CD4-positive, alpha-beta memory T cell (primary cell): ENCODE data around the gene RPS18. TPM values are rescaled to one million over a fixed set of nuclear protein-coding genes. Genes with fewer than 3 reads are reported as not detected.
"Not testable (repeated sequence)": the region's sequence is repeated elsewhere in the genome, so short reads cannot be mapped to it uniquely, and the experiment has no call there.

Source experiments
- CTCF ChIA-PET: fragments of 350-600 bp; sonication (Branson Sonifier 250); formaldehyde crosslinking; loops from one replicate; lab custom pipeline; 2021; ENCODE audit warnings: inconsistent platforms; ENCODE audit not compliant: partially characterized antibody; lab: Charles Lee
- POLR2A ChIA-PET: fragments of 350-600 bp; sonication (Branson Sonifier 250); formaldehyde crosslinking; loops from one replicate; lab custom pipeline; 2021; ENCODE audit not compliant: partially characterized antibody; lab: Charles Lee
- DNase-seq, 5 donors: peaks; one replicate each; pipeline versions ENCODE4 v3.0.0 to v3.0.0-alpha.2; 2020 to 2022; ENCODE audit warnings: mixed read lengths in 1 of 5
- H3K27ac ChIP-seq: one replicate; pipeline ENCODE4 v1.7.0; 2013; ENCODE audit warnings: low read depth, low read length
- H3K27me3 ChIP-seq: 2 replicates; pipeline ENCODE4 v1.7.0; 2013; ENCODE audit warnings: mild to moderate bottlenecking, low read length, moderate library complexity; ENCODE audit not compliant: insufficient read depth
- H3K36me3 ChIP-seq: 2 replicates; pipeline ENCODE4 v1.7.0; 2013; ENCODE audit warnings: mild to moderate bottlenecking, low read length, moderate library complexity; ENCODE audit not compliant: insufficient read depth
- H3K4me1 ChIP-seq: 2 replicates; pipeline ENCODE4 v1.7.0; 2013; ENCODE audit warnings: mild to moderate bottlenecking, low read length, moderate library complexity; ENCODE audit not compliant: insufficient read depth
- H3K4me3 ChIP-seq, 2 donors: one replicate each; pipeline ENCODE4 v1.7.0; 2013; ENCODE audit warnings: low read length in 2 of 2, mild to moderate bottlenecking in 1 of 2
- H3K9me3 ChIP-seq, 2 donors: one replicate each; pipeline ENCODE4 v1.7.0; 2013; ENCODE audit warnings: low read length in 2 of 2, control low read depth in 1 of 2; ENCODE audit not compliant: control insufficient read depth in 1 of 2
- H3K27ac Mint-ChIP-seq, 7 donors: one replicate each; pipeline ENCODE4 v1.8.0; 2020 to 2021; ENCODE audit warnings: mixed read lengths in 7 of 7, mild to moderate bottlenecking in 6 of 7, inconsistent platforms in 3 of 7, moderate library complexity in 3 of 7
- H3K27me3 Mint-ChIP-seq, 2 donors: one replicate each; pipeline ENCODE4 v1.8.0; 2020 to 2021; ENCODE audit warnings: mixed read lengths in 2 of 2
- H3K36me3 Mint-ChIP-seq, 2 donors: one replicate each; pipeline ENCODE4 v1.8.0; 2020 to 2021; ENCODE audit warnings: mixed read lengths in 2 of 2, inconsistent platforms in 1 of 2, mild to moderate bottlenecking in 1 of 2
- H3K4me1 Mint-ChIP-seq, 4 donors: one replicate each; pipeline ENCODE4 v1.8.0; 2020 to 2021; ENCODE audit warnings: mixed read lengths in 4 of 4, mild to moderate bottlenecking in 1 of 4
- H3K4me3 Mint-ChIP-seq, 8 donors: one replicate each; pipeline ENCODE4 v1.8.0; 2020 to 2021; ENCODE audit warnings: mixed read lengths in 8 of 8, mild to moderate bottlenecking in 7 of 8, moderate library complexity in 6 of 8, inconsistent platforms in 3 of 8
- H3K9me3 Mint-ChIP-seq, 8 donors: one replicate each; pipeline ENCODE4 v1.8.0; 2020 to 2021; ENCODE audit warnings: mixed read lengths in 8 of 8, mild to moderate bottlenecking in 5 of 8, inconsistent platforms in 3 of 8, moderate library complexity in 1 of 8
- intact Hi-C: fragments of 100-400 bp; cut with micrococcal nuclease; formaldehyde crosslinking; loops from one replicate; pipeline ENCODE4 v1.15.1; 2023
- polyA plus RNA-seq, 2 donors: library from polyadenylated mRNA; unstranded; fragments of 300-500 nt; fragmentation: Illumina TruSeq; gene quantifications; one replicate each; pipeline ENCODE4 v1.2.3, GENCODE V29; 2021
- total RNA-seq, 2 experiments: library from RNA; stranded (reverse); gene quantifications; one replicate each; pipeline ENCODE4 v1.2.3, GENCODE V29; 2021

Gene RPS18
- total and polyA plus RNA-seq, 4 experiments from 2014 or later, result 3,264 to 8,968 (median 6,136) TPM

- H3K4me1 Mint-ChIP-seq, result peaks cover 43 to 92% (median 75%) of the 10 kb centered on the region in 4 donors
- Histone ChIP-seq H3K4me3 (peak overlapping the region in 1 of 2 donors; percentile 35), H3K36me3 (peaks cover 36% of the 10 kb centered on the region), H3K27ac (peak overlapping the region; percentile 82), H3K4me1 (peaks cover 81% of the 10 kb centered on the region), H3K27me3 (no peaks in the 10 kb centered on the region), H3K9me3 (no peaks in the 10 kb centered on the region)
- peak overlapping the region; percentile 62 to 100 (median 98) for H3K4me3 Mint-ChIP-seq
- H3K27ac Mint-ChIP-seq, result peak overlapping the region; percentile 63 to 100 (median 97)
- DNase-seq, result no peak
- ChIA-PET CTCF (no interaction called here), POLR2A (interaction anchor here (1.2 to 8.5 kb wide), 5 partner anchors 9 to 74 kb away, joined by 3 to 220 read pairs (median 3); partner anchors contain the start of genes PFDN6, RXRB and WDR46)
- H3K27me3 Mint-ChIP-seq, result no peaks in the 10 kb centered on the region
- peaks cover 26 to 73% of the 10 kb centered on the region in 2 donors for H3K36me3 Mint-ChIP-seq
- intact Hi-C loops, result loop anchor here (5.0 to 10.0 kb wide), 3 partner anchors 143 to 1299 kb away; partner anchors contain the start of genes CUTA and DXO
- H3K9me3 Mint-ChIP-seq, result peaks cover 0 to 5% (median 0%) of the 10 kb centered on the region in 8 donors
Measured at GRCh38 chr6:33273924-33274902, 2.3 kb downstream of the RPS18 start.

DNA sequence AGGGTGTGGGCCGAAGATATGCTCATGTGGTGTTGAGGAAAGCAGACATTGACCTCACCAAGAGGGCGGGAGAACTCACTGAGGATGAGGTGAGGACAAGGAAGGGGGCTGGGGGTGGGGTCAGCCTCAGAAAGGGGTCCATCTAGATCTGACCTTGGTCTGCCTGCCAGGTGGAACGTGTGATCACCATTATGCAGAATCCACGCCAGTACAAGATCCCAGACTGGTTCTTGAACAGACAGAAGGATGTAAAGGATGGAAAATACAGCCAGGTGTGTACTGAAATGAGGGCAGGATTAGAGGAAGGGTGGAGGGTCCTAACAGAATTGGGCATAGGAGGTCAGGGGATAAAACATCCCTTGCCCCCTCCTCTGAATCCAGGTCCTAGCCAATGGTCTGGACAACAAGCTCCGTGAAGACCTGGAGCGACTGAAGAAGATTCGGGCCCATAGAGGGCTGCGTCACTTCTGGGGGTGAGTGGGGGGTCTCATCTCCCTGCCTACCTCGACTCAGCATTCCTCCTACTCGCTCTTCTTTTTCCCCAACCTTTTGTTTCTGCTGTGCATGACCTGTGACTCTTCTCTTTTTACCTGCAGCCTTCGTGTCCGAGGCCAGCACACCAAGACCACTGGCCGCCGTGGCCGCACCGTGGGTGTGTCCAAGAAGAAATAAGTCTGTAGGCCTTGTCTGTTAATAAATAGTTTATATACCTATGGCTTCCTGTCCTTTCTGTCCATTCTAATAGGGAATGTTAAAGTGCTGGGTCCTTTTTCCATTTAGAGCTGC is 4.1 kb downstream of the RPS18 start:
- intact Hi-C loops, result loop anchor here (10.0 kb wide), 2 partner anchors 299 to 1301 kb away; partner anchors contain the start of gene DXO
- POLR2A ChIA-PET, result interaction anchor here (0.9 to 8.8 kb wide), 20 partner anchors 9 to 1611 kb away, joined by 3 to 220 read pairs (median 14); partner anchors contain the start of genes CUTA, GPANK1, PFDN6 and RGL2
- H3K27ac Mint-ChIP-seq, result peak overlapping the region; percentile 63 to 97 (median 94)
- H3K9me3 Mint-ChIP-seq, H3K27me3 ChIP-seq, H3K9me3 ChIP-seq, H3K27me3 Mint-ChIP-seq, DNase-seq: not testable (repeated sequence)
- Histone ChIP-seq H3K27ac (peak overlapping the region; percentile 82), H3K4me3 (peak overlapping the region in 1 of 2 donors; percentile 79), H3K36me3 (peaks cover 41% of the 10 kb centered on the region), H3K4me1 (peaks cover 73% of the 10 kb centered on the region)
- peaks cover 21 to 73% of the 10 kb centered on the region in 2 donors for H3K36me3 Mint-ChIP-seq
- H3K4me1 Mint-ChIP-seq, result peaks cover 39 to 92% (median 65%) of the 10 kb centered on the region in 4 donors
- H3K4me3 Mint-ChIP-seq, result peak overlapping the region; percentile 69 to 92 (median 84)
- CTCF ChIA-PET, result interaction anchor here (0.6 to 4.2 kb wide), 7 partner anchors 13 to 149 kb away, joined by 4 to 32 read pairs (median 8); partner anchors contain the start of genes PFDN6 and WDR46

DNA sequence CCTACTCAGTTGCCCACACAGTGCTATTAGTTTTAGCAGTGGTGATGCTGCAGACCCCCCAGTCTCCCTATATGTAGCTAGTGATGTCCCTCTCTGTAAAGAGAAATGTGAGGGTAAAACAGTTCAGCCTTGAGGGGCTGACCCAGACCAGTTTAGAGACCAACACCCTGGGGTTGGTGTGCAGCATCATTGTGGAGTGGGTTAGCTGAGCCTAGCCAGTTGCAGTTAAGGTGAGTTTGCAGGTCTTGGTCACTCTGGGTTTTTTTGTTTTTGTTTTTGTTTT is 4.6 kb downstream of the RPS18 start:
- Mint-ChIP-seq H3K27ac (peak overlapping the region; percentile 63 to 97 (median 94)), H3K27me3 (no peaks in the 10 kb centered on the region), H3K9me3 (peaks cover 0 to 4% (median 0%) of the 10 kb centered on the region in 8 donors), H3K4me1 (peaks cover 37 to 92% (median 62%) of the 10 kb centered on the region in 4 donors), H3K4me3 (peak overlapping the region; percentile 69 to 92 (median 84)), H3K36me3 (peaks cover 21 to 73% of the 10 kb centered on the region in 2 donors)
- H3K4me3 ChIP-seq, result peak overlapping the region; percentile 72 to 79
- H3K27me3 ChIP-seq, result no peaks in the 10 kb centered on the region
- POLR2A ChIA-PET, result interaction anchor here (0.6 to 8.8 kb wide), 27 partner anchors 10 to 1612 kb away, joined by 3 to 220 read pairs (median 8); partner anchors contain the start of genes BAK1, CUTA, GPANK1 and HSD17B8
- intact Hi-C loops, result loop anchor here (10.0 kb wide), 2 partner anchors 298 to 1302 kb away; partner anchors contain the start of gene DXO
- H3K27ac ChIP-seq, result peak overlapping the region; percentile 82
- DNase-seq, result no peak
- H3K4me1 ChIP-seq, result peaks cover 71% of the 10 kb centered on the region
- H3K9me3 ChIP-seq, result no peaks in the 10 kb centered on the region
- H3K36me3 ChIP-seq, result peaks cover 41% of the 10 kb centered on the region
- CTCF ChIA-PET, result interaction anchor here (0.6 to 4.2 kb wide), 10 partner anchors 11 to 149 kb away, joined by 3 to 32 read pairs (median 8); partner anchors contain the start of genes PFDN6 and WDR46

DNA sequence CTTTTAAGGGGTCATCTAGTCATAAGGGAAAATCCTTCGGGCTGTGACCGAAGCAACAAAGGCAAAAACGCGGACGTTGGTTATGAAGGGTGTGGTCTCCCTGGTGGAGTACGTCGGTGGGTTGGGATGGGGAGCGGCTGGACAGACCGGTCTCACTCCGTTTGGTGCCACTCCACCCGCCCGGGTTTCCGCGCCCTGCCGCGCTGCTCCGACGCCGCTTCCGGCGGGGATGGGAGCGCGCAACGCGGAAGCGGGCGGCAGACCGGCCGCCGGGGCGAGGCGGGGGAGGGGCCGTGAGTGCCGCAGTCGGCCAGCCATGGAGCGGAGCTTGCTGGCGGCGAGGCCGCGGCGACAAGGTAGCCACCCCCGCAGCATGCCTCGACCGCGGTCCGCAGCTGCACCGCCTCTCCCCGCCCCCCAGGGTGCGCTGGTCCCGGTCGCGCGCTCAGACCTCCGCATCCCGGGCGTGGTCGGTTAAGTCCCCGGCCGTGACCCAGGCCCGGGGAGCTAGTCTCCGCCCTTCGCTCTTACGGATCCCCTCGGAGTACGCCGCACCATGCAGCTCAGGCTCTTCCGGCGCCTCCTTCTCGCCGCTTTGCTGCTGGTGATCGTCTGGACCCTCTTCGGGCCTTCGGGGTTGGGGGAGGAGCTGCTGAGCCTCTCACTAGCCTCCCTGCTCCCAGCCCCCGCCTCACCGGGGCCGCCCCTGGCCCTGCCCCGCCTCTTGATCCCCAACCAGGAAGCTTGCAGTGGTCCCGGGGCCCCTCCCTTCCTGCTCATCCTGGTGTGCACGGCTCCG is 5.2 kb downstream of the RPS18 start, which contains the start of gene B3GALT4:
TSS of gene B3GALT4 (plus strand) at position 260 of the 799 bp plus-strand sequence. CDS start at position 557, 297 bp downstream.
- H3K27ac Mint-ChIP-seq, result peak within 1 kb of the TSS; percentile 90 to 97 (median 94)
- Histone ChIP-seq H3K27me3 (no peaks in the 10 kb centered on the region), H3K9me3 (no peaks in the 10 kb centered on the region), H3K27ac (peak within 1 kb of the TSS; percentile 82), H3K36me3 (peaks cover 43% of the 10 kb centered on the region), H3K4me1 (peaks cover 71% of the 10 kb centered on the region), H3K4me3 (peak within 1 kb of the TSS; percentile 72 to 79)
- H3K4me1 Mint-ChIP-seq, result peaks cover 35 to 87% (median 59%) of the 10 kb centered on the region in 4 donors
- intact Hi-C loops, result loop anchor here (1.0 to 10.0 kb wide), 7 partner anchors 12 to 1302 kb away; partner anchors contain the start of genes DXO, PFDN6 and WDR46
- peaks cover 0 to 4% (median 0%) of the 10 kb centered on the region in 8 donors for H3K9me3 Mint-ChIP-seq
- POLR2A ChIA-PET, result interaction anchor here (0.6 to 8.8 kb wide), 39 partner anchors 8 to 1612 kb away, joined by 3 to 220 read pairs (median 5); partner anchors contain the start of genes BAK1, CUTA, GPANK1 and HSD17B8
- peak within 1 kb of the TSS; percentile 89 to 93 (median 91) for H3K4me3 Mint-ChIP-seq
- peak; percentile 66 to 77 (median 75) for DNase-seq
- H3K27me3 Mint-ChIP-seq, result no peaks in the 10 kb centered on the region
- peaks cover 21 to 69% of the 10 kb centered on the region in 2 donors for H3K36me3 Mint-ChIP-seq
- CTCF ChIA-PET, result interaction anchor here (0.6 to 4.2 kb wide), 15 partner anchors 10 to 153 kb away, joined by 3 to 32 read pairs (median 5); partner anchors contain the start of genes PFDN6, WDR46 and ZBTB22

GRCh38 chr6:33277663-33278391 is 6.0 kb downstream of the RPS18 start:
- Mint-ChIP-seq H3K36me3 (peaks cover 21 to 71% of the 10 kb centered on the region in 2 donors), H3K27ac (peak overlapping the region; percentile 90 to 97 (median 94)), H3K4me3 (peak overlapping the region; percentile 89 to 93 (median 91)), H3K27me3 (no peaks in the 10 kb centered on the region), H3K9me3 (peaks cover 0 to 3% (median 0%) of the 10 kb centered on the region in 8 donors), H3K4me1 (peaks cover 30 to 80% (median 53%) of the 10 kb centered on the region in 4 donors)
- no peaks in the 10 kb centered on the region for H3K27me3 ChIP-seq
- peaks cover 64% of the 10 kb centered on the region for H3K4me1 ChIP-seq
- intact Hi-C loops, result loop anchor here (1.0 to 10.0 kb wide), 7 partner anchors 11 to 1303 kb away; partner anchors contain the start of genes DXO, PFDN6 and WDR46
- peak in 4 of 5 donors; percentile 24 to 46 (median 32) for DNase-seq
- POLR2A ChIA-PET, result interaction anchor here (0.9 to 8.8 kb wide), 36 partner anchors 8 to 1087 kb away, joined by 3 to 220 read pairs (median 6); partner anchors contain the start of genes BAK1, CUTA, PFDN6 and PSMB9
- H3K36me3 ChIP-seq, result peaks cover 49% of the 10 kb centered on the region
- peak overlapping the region; percentile 72 to 79 for H3K4me3 ChIP-seq
- no peaks in the 10 kb centered on the region for H3K9me3 ChIP-seq
- CTCF ChIA-PET, result interaction anchor here (0.6 to 4.2 kb wide), 15 partner anchors 9 to 152 kb away, joined by 3 to 32 read pairs (median 5); partner anchors contain the start of genes PFDN6, WDR46 and ZBTB22
- peak overlapping the region; percentile 82 for H3K27ac ChIP-seq
